H1 (cell line): ENCODE measurements around the gene DOK6.

ENCODE experiments used
- ATF3 ChIP-seq: IDR thresholded peaks from 2 replicates; pipeline ENCODE4 v1.6.1; 2011; ENCODE audit warnings: low read depth, mild to moderate bottlenecking, low read length; ENCODE audit not compliant: insufficient read depth
- CHD1 ChIP-seq: IDR thresholded peaks from 2 replicates; pipeline ENCODE4 v1.6.1; 2012; ENCODE audit warnings: low read depth, low read length, improper control_type of control experiment
- CREB1 ChIP-seq: IDR thresholded peaks from 2 replicates; pipeline ENCODE4 v1.6.1; 2012; ENCODE audit warnings: inconsistent platforms
- EP300 ChIP-seq, 2 experiments: IDR thresholded peaks; 1 replicate in 1 of 2; 2 replicates in 1 of 2; pipeline ENCODE4 v1.6.1; 2011 to 2012; ENCODE audit warnings: low read depth in 2 of 2, low read length in 2 of 2, mild to moderate bottlenecking in 2 of 2, borderline replicate concordance in 1 of 2, inconsistent platforms in 1 of 2, moderate library complexity in 1 of 2
- GABPA ChIP-seq: IDR thresholded peaks from 2 replicates; pipeline ENCODE4 v1.6.1; 2011; ENCODE audit warnings: mild to moderate bottlenecking, low read length, moderate library complexity, borderline replicate concordance; ENCODE audit not compliant: insufficient read depth
- HDAC6 ChIP-seq: IDR thresholded peaks from one replicate; pipeline ENCODE4 v1.7.1; 2012; ENCODE audit warnings: low read depth, mild to moderate bottlenecking, inconsistent platforms, low read length, moderate library complexity
- NRF1 ChIP-seq: IDR thresholded peaks from 2 replicates; pipeline ENCODE4 v1.6.1; 2011; ENCODE audit warnings: mild to moderate bottlenecking, low read depth, low read length, improper control_type of control experiment
- POLR2A ChIP-seq, 2 experiments: IDR thresholded peaks; 1 replicate in 1 of 2; 2 replicates in 1 of 2; pipeline ENCODE4 v1.6.1; 2011; ENCODE audit warnings: low read depth in 2 of 2, low read length in 2 of 2, mild to moderate bottlenecking in 2 of 2; ENCODE audit errors: control extremely low read depth in 1 of 2
- POLR2AphosphoS5 ChIP-seq: IDR thresholded peaks from 2 replicates; pipeline ENCODE4 v1.6.1; 2011; ENCODE audit warnings: low read depth, low read length
- SIN3A ChIP-seq, 2 experiments: IDR thresholded peaks in 1 of 2; conservative IDR thresholded peaks in 1 of 2; 2 replicates each; pipeline ENCODE4 v1.6.1; 2011 to 2012; ENCODE audit warnings: low read length in 2 of 2, improper control_type of control experiment in 1 of 2, low read depth in 1 of 2, mild to moderate bottlenecking in 1 of 2
- SP2 ChIP-seq: IDR thresholded peaks from 2 replicates; pipeline ENCODE4 v1.6.1; 2012; ENCODE audit warnings: mild to moderate bottlenecking, low read length, inconsistent platforms
- TAF1 ChIP-seq: IDR thresholded peaks from 2 replicates; pipeline ENCODE4 v1.6.1; 2011; ENCODE audit warnings: mild to moderate bottlenecking, low read depth, low read length
- TF ChIP-seq, protein P1 (sequence below), 3 experiments: IDR thresholded peaks; 1 replicate in 2 of 3; 2 replicates in 1 of 3; pipeline versions ENCODE4 v1.5.1 to v1.6.1; 2011; ENCODE audit warnings: low read length in 3 of 3, mild to moderate bottlenecking in 3 of 3, inconsistent platforms in 2 of 3, low read depth in 1 of 3, moderate library complexity in 1 of 3; ENCODE audit not compliant: insufficient read depth in 1 of 3; ENCODE audit errors: control extremely low read depth in 1 of 3

GRCh38 chr18:69367104-69367503, 33.6 kb upstream of the DOK6 start:
- TF ChIP-seq SP2 = no peak
- no peak for TF ChIP-seq SIN3A (conservative IDR thresholded peaks at IDR 0.05 in 1 of 2, IDR thresholded peaks at IDR 0.05 in 1 of 2; ENCODE audit: low read depth in 1 of 2, low read length in 2 of 2)
- TF ChIP-seq, protein P1, sequence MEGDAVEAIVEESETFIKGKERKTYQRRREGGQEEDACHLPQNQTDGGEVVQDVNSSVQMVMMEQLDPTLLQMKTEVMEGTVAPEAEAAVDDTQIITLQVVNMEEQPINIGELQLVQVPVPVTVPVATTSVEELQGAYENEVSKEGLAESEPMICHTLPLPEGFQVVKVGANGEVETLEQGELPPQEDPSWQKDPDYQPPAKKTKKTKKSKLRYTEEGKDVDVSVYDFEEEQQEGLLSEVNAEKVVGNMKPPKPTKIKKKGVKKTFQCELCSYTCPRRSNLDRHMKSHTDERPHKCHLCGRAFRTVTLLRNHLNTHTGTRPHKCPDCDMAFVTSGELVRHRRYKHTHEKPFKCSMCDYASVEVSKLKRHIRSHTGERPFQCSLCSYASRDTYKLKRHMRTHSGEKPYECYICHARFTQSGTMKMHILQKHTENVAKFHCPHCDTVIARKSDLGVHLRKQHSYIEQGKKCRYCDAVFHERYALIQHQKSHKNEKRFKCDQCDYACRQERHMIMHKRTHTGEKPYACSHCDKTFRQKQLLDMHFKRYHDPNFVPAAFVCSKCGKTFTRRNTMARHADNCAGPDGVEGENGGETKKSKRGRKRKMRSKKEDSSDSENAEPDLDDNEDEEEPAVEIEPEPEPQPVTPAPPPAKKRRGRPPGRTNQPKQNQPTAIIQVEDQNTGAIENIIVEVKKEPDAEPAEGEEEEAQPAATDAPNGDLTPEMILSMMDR (IDR thresholded peaks at IDR 0.05; ENCODE audit: control extremely low read depth in 1 of 3, insufficient read depth in 1 of 3, low read depth in 1 of 3, low read length in 3 of 3) = no peak
- no peak for TF ChIP-seq NRF1
- TF ChIP-seq EP300 (IDR thresholded peaks at IDR 0.05; ENCODE audit: borderline replicate concordance in 1 of 2, low read depth in 2 of 2, low read length in 2 of 2) = no peak
- TF ChIP-seq GABPA = no peak
- no peak for TF ChIP-seq HDAC6
- no peak for TF ChIP-seq CHD1
- no peak for TF ChIP-seq POLR2A (IDR thresholded peaks at IDR 0.05; ENCODE audit: control extremely low read depth in 1 of 2, low read depth in 2 of 2, low read length in 2 of 2)
- TF ChIP-seq ATF3 = no peak
- TF ChIP-seq CREB1 = no peak
- no peak for TF ChIP-seq TAF1
- TF ChIP-seq POLR2AphosphoS5 = no peak
